Duodenal mucosa (tissue), 2 donors: ENCODE results near the gene SEZ6L.
A peak's percentile ranks its signal among the peaks of the same experiment; 100 is the strongest.

ENCODE experiments used
- H3K27ac ChIP-seq: one replicate; pipeline ENCODE4 v1.7.0; 2013; ENCODE audit warnings: low read depth, low read length
- H3K27me3 ChIP-seq, 2 donors: one replicate each; pipeline ENCODE4 v1.7.0; 2013; ENCODE audit warnings: low read length in 2 of 2, control low read depth in 1 of 2; ENCODE audit not compliant: insufficient read depth in 2 of 2, control insufficient read depth in 1 of 2
- H3K36me3 ChIP-seq, 2 donors: one replicate each; pipeline ENCODE4 v1.7.0; 2013; ENCODE audit warnings: low read length in 2 of 2, control low read depth in 1 of 2; ENCODE audit not compliant: insufficient read depth in 2 of 2, control insufficient read depth in 1 of 2
- H3K4me1 ChIP-seq, 2 donors: one replicate each; pipeline ENCODE4 v1.7.0; 2013; ENCODE audit warnings: low read length in 2 of 2, control low read depth in 1 of 2; ENCODE audit not compliant: insufficient read depth in 2 of 2, control insufficient read depth in 1 of 2
- H3K4me3 ChIP-seq, 2 donors: one replicate each; pipeline ENCODE4 v1.7.0; 2013; ENCODE audit warnings: low read length in 2 of 2, low read depth in 1 of 2
- H3K9ac ChIP-seq, 2 donors: one replicate each; pipeline ENCODE4 v1.7.0; 2013; ENCODE audit warnings: low read length in 2 of 2, low read depth in 1 of 2
- H3K9me3 ChIP-seq, 2 donors: one replicate each; pipeline ENCODE4 v1.7.0; 2013; ENCODE audit warnings: low read length in 2 of 2, control low read depth in 1 of 2; ENCODE audit not compliant: control insufficient read depth in 1 of 2

Gene SEZ6L

GRCh38 chr22:26141831-26142230 lies 27.4 kb upstream of the SEZ6L start:
- no peak overlapping the region for H3K9ac ChIP-seq
- H3K9me3 ChIP-seq, result no peaks in the 10 kb centered on the region
- H3K36me3 ChIP-seq, result no peaks in the 10 kb centered on the region
- no peak overlapping the region for H3K4me3 ChIP-seq
- no peaks in the 10 kb centered on the region for H3K4me1 ChIP-seq
- H3K27ac ChIP-seq, result no peak overlapping the region
- H3K27me3 ChIP-seq, result peaks cover 0 to 3% of the 10 kb centered on the region in 2 donors

- Histone ChIP-seq H3K9me3 (no peaks in the 10 kb centered on the region), H3K36me3 (no peaks in the 10 kb centered on the region), H3K27me3 (peaks cover 0 to 3% of the 10 kb centered on the region in 2 donors), H3K9ac (no peak overlapping the region), H3K4me1 (no peaks in the 10 kb centered on the region), H3K27ac (no peak overlapping the region), H3K4me3 (no peak overlapping the region)
Measured at GRCh38 chr22:26143806-26144325, 25.4 kb upstream of the SEZ6L start.

- Histone ChIP-seq H3K4me3 (no peak overlapping the region), H3K9ac (no peak overlapping the region), H3K27ac (no peak overlapping the region), H3K36me3 (no peaks in the 10 kb centered on the region), H3K4me1 (no peaks in the 10 kb centered on the region), H3K9me3 (no peaks in the 10 kb centered on the region), H3K27me3 (peaks cover 0 to 5% of the 10 kb centered on the region in 2 donors)
Measured at GRCh38 chr22:26159886-26160285, 9.4 kb upstream of the SEZ6L start.

- H3K9ac ChIP-seq, result no peak overlapping the region
- no peak overlapping the region for H3K27ac ChIP-seq
- peaks cover 0 to 14% of the 10 kb centered on the region in 2 donors for H3K27me3 ChIP-seq
- H3K4me3 ChIP-seq, result no peak overlapping the region
- no peaks in the 10 kb centered on the region for H3K9me3 ChIP-seq
- no peaks in the 10 kb centered on the region for H3K4me1 ChIP-seq
- H3K36me3 ChIP-seq, result no peaks in the 10 kb centered on the region
Measured at GRCh38 chr22:26161746-26162145, 7.5 kb upstream of the SEZ6L start.

GRCh38 chr22:26162926-26163325 lies 6.3 kb upstream of the SEZ6L start:
- no peaks in the 10 kb centered on the region for H3K36me3 ChIP-seq
- no peaks in the 10 kb centered on the region for H3K4me1 ChIP-seq
- no peak overlapping the region for H3K27ac ChIP-seq
- peaks cover 4 to 18% of the 10 kb centered on the region in 2 donors for H3K27me3 ChIP-seq
- H3K9me3 ChIP-seq, result no peaks in the 10 kb centered on the region
- no peak overlapping the region for H3K9ac ChIP-seq
- no peak overlapping the region for H3K4me3 ChIP-seq

- H3K27ac ChIP-seq, result no peak overlapping the region
- H3K9me3 ChIP-seq, result no peaks in the 10 kb centered on the region
- no peaks in the 10 kb centered on the region for H3K4me1 ChIP-seq
- H3K4me3 ChIP-seq, result no peak overlapping the region
- H3K9ac ChIP-seq, result no peak overlapping the region
- H3K36me3 ChIP-seq, result no peaks in the 10 kb centered on the region
- H3K27me3 ChIP-seq, result peaks cover 15 to 18% of the 10 kb centered on the region in 2 donors
Measured at GRCh38 chr22:26164174-26164573, 5.1 kb upstream of the SEZ6L start.

GRCh38 chr22:26168330-26168851 lies 871 bp upstream of the SEZ6L start:
- Histone ChIP-seq H3K27ac (no peak overlapping the region), H3K9me3 (no peaks in the 10 kb centered on the region), H3K4me1 (no peaks in the 10 kb centered on the region), H3K9ac (no peak overlapping the region), H3K4me3 (no peak overlapping the region), H3K36me3 (no peaks in the 10 kb centered on the region), H3K27me3 (peaks cover 30 to 35% of the 10 kb centered on the region in 2 donors)

GRCh38 chr22:26168939-26169314 lies 335 bp upstream of the SEZ6L start:
- Histone ChIP-seq H3K9ac (no peak overlapping the region), H3K4me3 (no peak overlapping the region), H3K9me3 (no peaks in the 10 kb centered on the region), H3K4me1 (no peaks in the 10 kb centered on the region), H3K27ac (no peak overlapping the region), H3K36me3 (no peaks in the 10 kb centered on the region), H3K27me3 (peaks cover 30 to 35% of the 10 kb centered on the region in 2 donors)

- Histone ChIP-seq H3K9me3 (no peaks in the 10 kb centered on the region), H3K27ac (no peak overlapping the region), H3K4me1 (no peaks in the 10 kb centered on the region), H3K36me3 (no peaks in the 10 kb centered on the region), H3K4me3 (peak overlapping the region in 1 of 2 donors; percentile 43), H3K27me3 (peaks cover 30 to 35% of the 10 kb centered on the region in 2 donors), H3K9ac (no peak overlapping the region)
Measured at GRCh38 chr22:26170112-26170492, 840 bp downstream of the SEZ6L start.

- Histone ChIP-seq H3K4me1 (no peaks in the 10 kb centered on the region), H3K27ac (no peak overlapping the region), H3K36me3 (no peaks in the 10 kb centered on the region), H3K27me3 (peaks cover 24 to 35% of the 10 kb centered on the region in 2 donors), H3K4me3 (no peak overlapping the region), H3K9me3 (no peaks in the 10 kb centered on the region), H3K9ac (no peak overlapping the region)
Measured at GRCh38 chr22:26170795-26171580, 1.7 kb downstream of the SEZ6L start.
